ENCODE measurements around the gene LPIN1. TPM values are rescaled to one million over a fixed set of nuclear protein-coding genes. Genes with fewer than 3 reads are reported as not detected.

Gene LPIN1
- total and polyA plus RNA-seq, 2 of the 13 experiments (the other 11 are each of a cell fraction or from before 2014, with no cell fraction given) = 9.7 to 19.4 TPM

DNA sequence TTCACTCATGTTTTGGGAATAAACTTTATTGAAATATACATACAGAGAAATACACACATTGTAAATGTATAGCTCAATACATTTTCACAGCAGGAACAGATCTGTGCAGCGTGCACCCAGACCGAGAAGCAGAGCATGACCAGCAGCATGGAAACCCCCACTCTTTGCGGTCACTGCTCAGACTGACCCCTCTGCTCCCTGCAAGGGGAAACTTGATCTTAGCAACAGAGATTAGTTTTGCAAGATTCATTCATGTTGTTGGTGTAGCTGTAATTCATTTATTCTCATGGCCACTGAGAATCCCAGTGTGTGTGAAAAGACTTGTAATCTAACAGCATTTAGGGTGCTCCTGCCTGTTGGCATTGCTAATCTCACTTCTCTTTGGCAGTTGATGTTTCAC is 35.2 kb downstream of the LPIN1 start:
- POLR2A ChIA-PET = no interaction called here

More for the DNA sequence above, 35.2 kb downstream of the LPIN1 start:
- in situ Hi-C loops (cut with HindIII; ENCODE audit: extremely low pct_ligation_motif_present, low pct_unique_long_range_greater_than_20kb) = loop anchor here (5.0 kb wide), 1 partner anchor 94 kb away; no protein-coding TSS in a partner anchor
- Histone ChIP-seq H3K4me2 (ENCODE audit: low read depth, low read length) (no peak overlapping the region), H3K9ac (ENCODE audit: insufficient read depth, low read depth, low read length) (no peak overlapping the region), H3K4me3 (replicated peaks in 1 of 3; ENCODE audit: insufficient read depth in 1 of 3, low read depth in 2 of 3, low read length in 3 of 3) (no peak overlapping the region), H3K9me3 (ENCODE audit: low read length) (no peaks in the 10 kb centered on the region), H3K4me1 (ENCODE audit: insufficient read depth, low read length) (peaks cover 9% of the 10 kb centered on the region; the same call in 1 of the 2 replicates), H2AFZ (ENCODE audit: low read length) (no peak overlapping the region), H3K27ac (ENCODE audit: extremely low read length, insufficient read depth, low read length) (no peak overlapping the region), H3K79me2 (ENCODE audit: insufficient read depth, low read length) (no peaks in the 10 kb centered on the region), H3K36me3 (replicated peaks in 1 of 2; ENCODE audit: control insufficient read depth in 1 of 2, insufficient read depth in 2 of 2, low read length in 2 of 2) (peaks cover 4 to 61% of the 10 kb centered on the region in 2 experiments; a peak in 3 of 5 replicates), H3K27me3 (ENCODE audit: control insufficient read depth in 1 of 2, insufficient read depth in 2 of 2, low read length in 2 of 2) (no peaks in the 10 kb centered on the region), H4K20me1 (ENCODE audit: insufficient read depth, low read length) (no peaks in the 10 kb centered on the region)
- DNase-seq (ENCODE audit: low spot score) (no peak), ATAC-seq (no peak), FAIRE-seq (no peak)
- no TSS peak for BruUV-seq (replicated peaks)
- intact Hi-C loops (cut with micrococcal nuclease; ENCODE audit: unreplicated experiment) = no loop called here
- CTCF ChIA-PET (ENCODE audit: low intra/inter-chr PET ratio, low total read pairs) = no interaction called here
- TF ChIP-seq NCOA2 (CRISPR knock-in tag; IDR thresholded peaks at IDR 0.05) (no peak), SP140L (CRISPR knock-in tag; IDR thresholded peaks at IDR 0.05; ENCODE audit: borderline replicate concordance) (no peak), ARNT2 (CRISPR knock-in tag; IDR thresholded peaks at IDR 0.05; ENCODE audit: low read depth) (no peak), AHR (CRISPR knock-in tag; IDR thresholded peaks at IDR 0.05) (no peak), ZNF317 (CRISPR knock-in tag; IDR thresholded peaks at IDR 0.05) (no peak), FOXP1 (IDR thresholded peaks at IDR 0.05) (no peak), FOXP1 (CRISPR knock-in tag; IDR thresholded peaks at IDR 0.05) (no peak), CHCHD3 (CRISPR knock-in tag; IDR thresholded peaks at IDR 0.05) (no peak), XRCC5 (optimal IDR thresholded peaks at IDR 0.05; ENCODE audit: low read length) (no peak), TSC22D2 (CRISPR knock-in tag; IDR thresholded peaks at IDR 0.05; ENCODE audit: borderline replicate concordance) (no peak), MED13 (CRISPR knock-in tag; IDR thresholded peaks at IDR 0.05) (no peak), ZNF777 (CRISPR knock-in tag; IDR thresholded peaks at IDR 0.05) (no peak), ISL2 (CRISPR knock-in tag; IDR thresholded peaks at IDR 0.05) (no peak), PAX8 (CRISPR knock-in tag; IDR thresholded peaks at IDR 0.05; ENCODE audit: borderline replicate concordance) (no peak), ZNF629 (CRISPR knock-in tag; conservative IDR thresholded peaks at IDR 0.05) (no peak), RELA (CRISPR knock-in tag; IDR thresholded peaks at IDR 0.05) (no peak)
- TF ChIP-seq, protein P1, sequence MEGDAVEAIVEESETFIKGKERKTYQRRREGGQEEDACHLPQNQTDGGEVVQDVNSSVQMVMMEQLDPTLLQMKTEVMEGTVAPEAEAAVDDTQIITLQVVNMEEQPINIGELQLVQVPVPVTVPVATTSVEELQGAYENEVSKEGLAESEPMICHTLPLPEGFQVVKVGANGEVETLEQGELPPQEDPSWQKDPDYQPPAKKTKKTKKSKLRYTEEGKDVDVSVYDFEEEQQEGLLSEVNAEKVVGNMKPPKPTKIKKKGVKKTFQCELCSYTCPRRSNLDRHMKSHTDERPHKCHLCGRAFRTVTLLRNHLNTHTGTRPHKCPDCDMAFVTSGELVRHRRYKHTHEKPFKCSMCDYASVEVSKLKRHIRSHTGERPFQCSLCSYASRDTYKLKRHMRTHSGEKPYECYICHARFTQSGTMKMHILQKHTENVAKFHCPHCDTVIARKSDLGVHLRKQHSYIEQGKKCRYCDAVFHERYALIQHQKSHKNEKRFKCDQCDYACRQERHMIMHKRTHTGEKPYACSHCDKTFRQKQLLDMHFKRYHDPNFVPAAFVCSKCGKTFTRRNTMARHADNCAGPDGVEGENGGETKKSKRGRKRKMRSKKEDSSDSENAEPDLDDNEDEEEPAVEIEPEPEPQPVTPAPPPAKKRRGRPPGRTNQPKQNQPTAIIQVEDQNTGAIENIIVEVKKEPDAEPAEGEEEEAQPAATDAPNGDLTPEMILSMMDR (CRISPR knock-in tag; IDR thresholded peaks at IDR 0.05) = no peak
- WGBS (ENCODE audit: low lambda C conversion rate) = 98% methylated on average over 3 of the region's 3 CpGs
